H9 (cell line): ENCODE measurements around the gene SLC17A2. TPM values are rescaled to one million over a fixed set of nuclear protein-coding genes. Genes with fewer than 3 reads are reported as not detected.

Source experiments
- DNase-seq: peaks from one replicate; pipeline ENCODE4 v3.0.0-alpha.2; 2017
- H2AFZ ChIP-seq: one replicate; pipeline ENCODE4 v1.6.1; 2013; ENCODE audit warnings: mild to moderate bottlenecking, low read length, control low read depth, moderate library complexity
- H2AK5ac ChIP-seq: 2 replicates; pipeline ENCODE4 v1.6.1; 2013; ENCODE audit warnings: low read length, control low read depth, mixed read lengths; ENCODE audit not compliant: insufficient read length
- H2BK120ac ChIP-seq: one replicate; pipeline ENCODE4 v1.6.1; 2013; ENCODE audit warnings: low read depth, mild to moderate bottlenecking, low read length, control low read depth, inconsistent platforms; ENCODE audit not compliant: poor library complexity, severe bottlenecking
- H2BK12ac ChIP-seq: 2 replicates; pipeline ENCODE4 v1.6.1; 2013; ENCODE audit warnings: low read length, control low read depth, mixed read lengths, low read depth; ENCODE audit not compliant: insufficient read length
- H2BK15ac ChIP-seq: 2 replicates; pipeline ENCODE4 v1.6.1; 2013; ENCODE audit warnings: low read depth, low read length, control low read depth
- H2BK20ac ChIP-seq: one replicate; pipeline ENCODE4 v1.6.1; 2013; ENCODE audit warnings: low read depth, mild to moderate bottlenecking, low read length, control low read depth, inconsistent platforms; ENCODE audit not compliant: poor library complexity, severe bottlenecking
- H2BK5ac ChIP-seq: 2 replicates; pipeline ENCODE4 v1.6.1; 2013; ENCODE audit warnings: low read length, control low read depth, mixed read lengths; ENCODE audit not compliant: insufficient read length
- H3K14ac ChIP-seq: 2 replicates; pipeline ENCODE4 v1.6.1; 2013; ENCODE audit warnings: low read length, control low read depth; ENCODE audit not compliant: insufficient read depth
- H3K18ac ChIP-seq: 2 replicates; pipeline ENCODE4 v1.6.1; 2013; ENCODE audit warnings: low read depth, mild to moderate bottlenecking, mixed read lengths, low read length, control low read depth; ENCODE audit not compliant: insufficient read length
- H3K23ac ChIP-seq: 2 replicates; pipeline ENCODE4 v1.6.1; 2013; ENCODE audit warnings: low read length, control low read depth, mixed read lengths, low read depth; ENCODE audit not compliant: insufficient read length
- H3K23me2 ChIP-seq: 2 replicates; pipeline ENCODE4 v1.6.1; 2013; ENCODE audit warnings: low read depth, mild to moderate bottlenecking, mixed read lengths, low read length, control low read depth; ENCODE audit not compliant: insufficient read length, poor library complexity, severe bottlenecking
- H3K27ac ChIP-seq: 2 replicates; pipeline ENCODE4 v1.5.1; 2013; ENCODE audit warnings: low read length, control low read depth, mixed read lengths, low read depth; ENCODE audit not compliant: insufficient read length
- H3K27me3 ChIP-seq: 2 replicates; pipeline ENCODE4 v1.6.1; 2013; ENCODE audit warnings: low read length, control low read depth, inconsistent platforms; ENCODE audit not compliant: insufficient read depth
- H3K4ac ChIP-seq: 2 replicates; pipeline ENCODE4 v1.6.1; 2013; ENCODE audit warnings: low read depth, mild to moderate bottlenecking, control low read depth, inconsistent platforms, low read length, moderate library complexity
- H3K4me1 ChIP-seq: 2 replicates; pipeline ENCODE4 v1.6.1; 2013; ENCODE audit warnings: low read length, control low read depth, inconsistent platforms; ENCODE audit not compliant: insufficient read depth
- H3K4me2 ChIP-seq: 2 replicates; pipeline ENCODE4 v1.6.1; 2013; ENCODE audit warnings: low read length, control low read depth, mixed read lengths; ENCODE audit not compliant: insufficient read length, insufficient read depth
- H3K56ac ChIP-seq: 2 replicates; pipeline ENCODE4 v1.6.1; 2013; ENCODE audit warnings: low read depth, mild to moderate bottlenecking, mixed read lengths, low read length, control low read depth; ENCODE audit not compliant: insufficient read length
- H3K79me1 ChIP-seq: 2 replicates; pipeline ENCODE4 v1.6.1; 2013; ENCODE audit warnings: low read depth, mild to moderate bottlenecking, moderate library complexity, low read length, control low read depth, inconsistent platforms; ENCODE audit not compliant: insufficient read depth, poor library complexity, severe bottlenecking
- H3K79me2 ChIP-seq: 2 replicates; pipeline ENCODE4 v1.6.1; 2013; ENCODE audit warnings: low read length, control low read depth, inconsistent platforms; ENCODE audit not compliant: insufficient read depth
- H3K9ac ChIP-seq: 2 replicates; pipeline ENCODE4 v1.6.1; 2013; ENCODE audit warnings: low read length, control low read depth, mixed read lengths; ENCODE audit not compliant: insufficient read length; ENCODE audit errors: extremely low read depth
- H3K9me3 ChIP-seq: one replicate; pipeline ENCODE4 v1.6.1; 2013; ENCODE audit warnings: low read depth, low read length, inconsistent platforms; ENCODE audit not compliant: control insufficient read depth
- H3T11ph ChIP-seq: one replicate; pipeline ENCODE4 v1.6.1; 2013; ENCODE audit warnings: mild to moderate bottlenecking, low read length, control low read depth, inconsistent platforms
- H4K20me1 ChIP-seq: one replicate; pipeline ENCODE4 v1.6.1; 2013; ENCODE audit not compliant: control insufficient read depth, insufficient read length, insufficient read depth
- H4K5ac ChIP-seq: 2 replicates; pipeline ENCODE4 v1.6.1; 2013; ENCODE audit warnings: low read depth, mild to moderate bottlenecking, mixed read lengths, low read length, control low read depth; ENCODE audit not compliant: insufficient read length
- H4K8ac ChIP-seq: replicated peaks from 2 replicates; pipeline ENCODE4 v1.6.1; 2013; ENCODE audit warnings: low read length, control low read depth, mixed read lengths, low read depth; ENCODE audit not compliant: insufficient read length
- H4K91ac ChIP-seq: 2 replicates; pipeline ENCODE4 v1.6.1; 2013; ENCODE audit warnings: low read depth, mild to moderate bottlenecking, moderate library complexity, mixed read lengths, low read length, control low read depth; ENCODE audit not compliant: insufficient read length
- H3K27ac Mint-ChIP-seq, 3 experiments: 2 replicates in 2 of 3; 3 replicates in 1 of 3; pipeline ENCODE4 v1.8.0; 2020 to 2021; ENCODE audit warnings: mixed read lengths in 3 of 3, mild to moderate bottlenecking in 1 of 3, moderate library complexity in 1 of 3
- H3K27me3 Mint-ChIP-seq: 2 replicates; pipeline ENCODE4 v1.8.0; 2021; ENCODE audit warnings: low read depth, mild to moderate bottlenecking, moderate library complexity, mixed read lengths
- H3K36me3 Mint-ChIP-seq, 3 experiments: 2 replicates in 2 of 3; 3 replicates in 1 of 3; pipeline ENCODE4 v1.8.0; 2020 to 2021; ENCODE audit warnings: low read depth in 3 of 3, mixed read lengths in 3 of 3; ENCODE audit not compliant: insufficient read depth in 1 of 3
- H3K4me1 Mint-ChIP-seq, 2 experiments: 2 replicates each; pipeline ENCODE4 v1.8.0; 2020; ENCODE audit warnings: mixed read lengths in 2 of 2
- H3K4me3 Mint-ChIP-seq, 2 experiments: 2 replicates in 1 of 2; 3 replicates in 1 of 2; pipeline ENCODE4 v1.8.0; 2020 to 2021; ENCODE audit warnings: mild to moderate bottlenecking in 2 of 2, mixed read lengths in 2 of 2, moderate library complexity in 1 of 2
- H3K9me3 Mint-ChIP-seq, 2 experiments: 2 replicates in 1 of 2; 3 replicates in 1 of 2; pipeline ENCODE4 v1.8.0; 2020; ENCODE audit warnings: mild to moderate bottlenecking in 2 of 2, mixed read lengths in 2 of 2, moderate library complexity in 1 of 2
- WGBS: extraction: QIAGEN DNeasy Blood & Tissue Kit; methylation state at CpG from one replicate; pipeline ENCODE4 v1.1.7; 2013; ENCODE audit warnings: missing lambda C conversion rate, low lambda C conversion rate, mixed read lengths; ENCODE audit not compliant: insufficient read length; ENCODE audit errors: extremely low coverage; 5-methylcytosine and 5-hydroxymethylcytosine counted together
- total RNA-seq: library from RNA; stranded (reverse); gene quantifications from 2 replicates; pipeline ENCODE4 v1.2.1, GENCODE V29; 2021
- TF ChIP-seq, protein P1 (sequence below): fragments of 200-600 bp; sonication (generic); conservative IDR thresholded peaks from 3 replicates; pipeline ENCODE4 v1.8.0; 2021; ENCODE audit warnings: antibody characterized with exemption, mild to moderate bottlenecking

Gene SLC17A2
- total RNA-seq, 1 experiment from 2014 or later: not detected

DNA sequence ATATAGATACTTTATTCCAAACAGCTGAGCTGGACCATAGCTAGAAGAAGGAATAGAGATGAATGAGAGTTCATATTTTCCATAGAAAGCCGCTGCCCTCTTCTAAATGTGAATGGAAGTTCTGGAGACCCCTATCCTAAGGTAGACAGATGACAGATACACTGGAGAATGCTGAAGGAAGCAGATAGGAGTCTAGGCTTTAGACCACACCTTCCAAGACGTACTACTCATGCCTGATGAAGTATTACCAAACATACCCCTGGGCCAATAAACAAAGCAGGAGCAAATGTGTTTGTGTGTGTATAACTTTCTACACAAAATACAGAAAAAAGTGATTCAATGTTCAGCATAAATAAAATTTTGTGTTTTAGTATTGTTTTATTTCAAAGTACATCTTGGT, 9.1 kb upstream of the SLC17A2 start:
- no peak overlapping the region for H3K23ac ChIP-seq
- no peaks in the 10 kb centered on the region for H3K23me2 ChIP-seq
- Mint-ChIP-seq H3K4me3 (no peak overlapping the region), H3K27me3 (no peaks in the 10 kb centered on the region), H3K36me3 (no peaks in the 10 kb centered on the region), H3K4me1 (no peaks in the 10 kb centered on the region), H3K9me3 (no peaks in the 10 kb centered on the region), H3K27ac (no peak overlapping the region)
- H2AK5ac ChIP-seq: no peak overlapping the region
- H3K9ac ChIP-seq: no peak overlapping the region
- no peaks in the 10 kb centered on the region for H3K4me1 ChIP-seq
- H4K8ac ChIP-seq: no peak overlapping the region
- H2AFZ ChIP-seq: no peak overlapping the region
- H3T11ph ChIP-seq: no peak overlapping the region
- H3K79me2 ChIP-seq: no peaks in the 10 kb centered on the region
- no peak overlapping the region for H3K4me2 ChIP-seq
- H3K79me1 ChIP-seq: no peaks in the 10 kb centered on the region
- no peak overlapping the region for H2BK20ac ChIP-seq
- WGBS: no CpG with 5 or more reads among the region's 2 CpGs
- H3K4ac ChIP-seq: no peak overlapping the region
- H3K9me3 ChIP-seq: no peaks in the 10 kb centered on the region
- no peaks in the 10 kb centered on the region for H3K27me3 ChIP-seq
- TF ChIP-seq, protein P1, sequence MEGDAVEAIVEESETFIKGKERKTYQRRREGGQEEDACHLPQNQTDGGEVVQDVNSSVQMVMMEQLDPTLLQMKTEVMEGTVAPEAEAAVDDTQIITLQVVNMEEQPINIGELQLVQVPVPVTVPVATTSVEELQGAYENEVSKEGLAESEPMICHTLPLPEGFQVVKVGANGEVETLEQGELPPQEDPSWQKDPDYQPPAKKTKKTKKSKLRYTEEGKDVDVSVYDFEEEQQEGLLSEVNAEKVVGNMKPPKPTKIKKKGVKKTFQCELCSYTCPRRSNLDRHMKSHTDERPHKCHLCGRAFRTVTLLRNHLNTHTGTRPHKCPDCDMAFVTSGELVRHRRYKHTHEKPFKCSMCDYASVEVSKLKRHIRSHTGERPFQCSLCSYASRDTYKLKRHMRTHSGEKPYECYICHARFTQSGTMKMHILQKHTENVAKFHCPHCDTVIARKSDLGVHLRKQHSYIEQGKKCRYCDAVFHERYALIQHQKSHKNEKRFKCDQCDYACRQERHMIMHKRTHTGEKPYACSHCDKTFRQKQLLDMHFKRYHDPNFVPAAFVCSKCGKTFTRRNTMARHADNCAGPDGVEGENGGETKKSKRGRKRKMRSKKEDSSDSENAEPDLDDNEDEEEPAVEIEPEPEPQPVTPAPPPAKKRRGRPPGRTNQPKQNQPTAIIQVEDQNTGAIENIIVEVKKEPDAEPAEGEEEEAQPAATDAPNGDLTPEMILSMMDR: no peak
- no peak overlapping the region for H4K5ac ChIP-seq
- H4K91ac ChIP-seq: no peak overlapping the region
- H2BK12ac ChIP-seq: no peak overlapping the region
- no peak for DNase-seq
- H4K20me1 ChIP-seq: no peaks in the 10 kb centered on the region
- H3K14ac ChIP-seq: no peak overlapping the region
- no peak overlapping the region for H2BK120ac ChIP-seq
- H2BK15ac ChIP-seq: no peak overlapping the region
- H3K56ac ChIP-seq: no peak overlapping the region
- H3K27ac ChIP-seq: no peak overlapping the region
- no peak overlapping the region for H2BK5ac ChIP-seq
- no peak overlapping the region for H3K18ac ChIP-seq
